HG03175 (cell line): ENCODE results near the gene BIRC7.
"Not testable (repeated sequence)": the region's sequence is repeated elsewhere in the genome, so short reads cannot be mapped to it uniquely, and the experiment has no call there.

ENCODE experiments used
- ATAC-seq: cut with Tn5 transposase; IDR thresholded peaks from one replicate; pipeline ENCODE4 v1.9.1; 2021; ENCODE audit warnings: mild to moderate bottlenecking, moderate library complexity; ENCODE audit not compliant: unreplicated experiment

The BIRC7 gene

GRCh38 chr20:63246490-63247288 lies 11.0 kb downstream of the BIRC7 start:
- no peak for ATAC-seq

- ATAC-seq: no peak
Measured at GRCh38 chr20:63247671-63248228, 12.0 kb downstream of the BIRC7 start.

- ATAC-seq: no peak
Measured at GRCh38 chr20:63248835-63249591, 13.3 kb downstream of the BIRC7 start.

GRCh38 chr20:63249891-63250290 lies 14.2 kb downstream of the BIRC7 start:
- ATAC-seq: no peak

- not testable (repeated sequence) for ATAC-seq
Measured at GRCh38 chr20:63251350-63251749, 15.6 kb downstream of the BIRC7 start.

GRCh38 chr20:63252284-63252711 lies 16.6 kb downstream of the BIRC7 start:
- no peak for ATAC-seq

- ATAC-seq: no peak
Measured at GRCh38 chr20:63253065-63253437, 17.3 kb downstream of the BIRC7 start.

GRCh38 chr20:63253438-63254231 lies 17.9 kb downstream of the BIRC7 start:
- no peak for ATAC-seq

GRCh38 chr20:63254232-63254605 lies 18.5 kb downstream of the BIRC7 start, which contains the start of gene NKAIN4:
TSS of gene NKAIN4 (minus strand) at chr20:63254463. CDS start at chr20:63254450, 13 bp downstream.
- no peak for ATAC-seq

GRCh38 chr20:63254606-63255384 lies 19.1 kb downstream of the BIRC7 start:
- no peak for ATAC-seq

GRCh38 chr20:63255931-63256704 lies 20.4 kb downstream of the BIRC7 start:
- ATAC-seq: no peak

GRCh38 chr20:63256954-63257353 lies 21.2 kb downstream of the BIRC7 start:
- ATAC-seq: no peak

GRCh38 chr20:63257629-63258028 lies 21.9 kb downstream of the BIRC7 start:
- no peak for ATAC-seq

GRCh38 chr20:63258781-63259180 lies 23.1 kb downstream of the BIRC7 start:
- ATAC-seq: no peak

- no peak for ATAC-seq
Measured at GRCh38 chr20:63259734-63260460, 24.2 kb downstream of the BIRC7 start.

GRCh38 chr20:63260521-63260920 lies 24.8 kb downstream of the BIRC7 start:
- no peak for ATAC-seq

GRCh38 chr20:63261060-63261794 lies 25.5 kb downstream of the BIRC7 start:
- no peak for ATAC-seq
